Thyroid gland (tissue), 4 donors: ENCODE data around the gene FAN1. TPM values are rescaled to one million over a fixed set of nuclear protein-coding genes. Genes with fewer than 3 reads are reported as not detected.

ENCODE experiments used
- DNase-seq, 2 donors: peaks; one replicate each; pipeline ENCODE4 v3.0.0-alpha.2; 2019
- H3K27ac ChIP-seq, 3 donors: fragments of 200-600 bp; sonication (generic); 1 replicate in 2 of 3; 2 replicates in 1 of 3; pipeline ENCODE4 v1.5.1; 2016 to 2019; ENCODE audit warnings: mild to moderate bottlenecking in 1 of 3, moderate library complexity in 1 of 3
- H3K27me3 ChIP-seq: fragments of 200-600 bp; sonication (generic); one replicate; pipeline ENCODE4 v1.5.1; 2019
- H3K36me3 ChIP-seq, 2 donors: fragments of 200-600 bp; sonication (generic); one replicate each; pipeline ENCODE4 v1.5.1; 2016 to 2019
- H3K4me1 ChIP-seq, 2 donors: fragments of 200-600 bp; sonication (generic); one replicate each; pipeline ENCODE4 v1.5.1; 2017 to 2019
- H3K4me3 ChIP-seq, 3 donors: fragments of 200-600 bp; sonication (generic); replicated peaks in 1 of 3; 1 replicate in 2 of 3; 2 replicates in 1 of 3; pipeline ENCODE4 v1.5.1; 2016; ENCODE audit warnings: mild to moderate bottlenecking in 1 of 3
- H3K9me3 ChIP-seq: fragments of 200-600 bp; sonication (generic); one replicate; pipeline ENCODE4 v1.5.1; 2017
- CTCF ChIP-seq, 6 experiments: fragments of 200-600 bp in 3 of 6; fragments of 450-650 bp in 3 of 6; sonication (generic) in 3 of 6; IDR thresholded peaks; one replicate each; pipeline ENCODE4 v1.5.1; 2016 to 2019; ENCODE audit warnings: antibody characterized with exemption in 6 of 6, mild to moderate bottlenecking in 2 of 6, inconsistent platforms in 1 of 6, moderate library complexity in 1 of 6
- POLR2A ChIP-seq, 2 donors: fragments of 450-650 bp; IDR thresholded peaks; one replicate each; pipeline ENCODE4 v1.6.1; 2017; ENCODE audit warnings: antibody characterized with exemption in 2 of 2, mild to moderate bottlenecking in 2 of 2, moderate library complexity in 1 of 2
- WGBS, 2 donors: methylation state at CpG; one replicate each; pipeline ENCODE4 v1.1.5; 2017; 5-methylcytosine and 5-hydroxymethylcytosine counted together
- intact Hi-C: fragments of 100-400 bp; cut with DNase I; formaldehyde crosslinking; loops from one replicate; pipeline ENCODE4 v1.15.1; 2023
- total RNA-seq, 4 donors: library from RNA; depleted of rRNA; stranded (reverse); fragments of >200 nt; gene quantifications; one replicate each; pipeline ENCODE4 v1.2.3, GENCODE V29; 2016

Gene FAN1
- total RNA-seq = 10 to 100 TPM; 24.9 to 26.6 (median 25.9) TPM

GRCh38 chr15:30903497-30904187 lies at the start of gene FAN1:
Gene FAN1 (plus strand): TSS chr15:30903915. CDS start chr15:30904664, 749 bp downstream.
- 1% methylated on average over 24 to 34 of the region's 65 CpGs for WGBS, 2 donors
- intact Hi-C loops = loop anchor here (10.0 kb wide), 1 partner anchor 91 kb away; the partner anchor contains the start of gene MTMR10
- no peaks in the 10 kb centered on the region for H3K9me3 ChIP-seq
- no peaks in the 10 kb centered on the region for H3K27me3 ChIP-seq
- H3K27ac ChIP-seq = peak within 1 kb of the TSS; percentile 46 to 70 (median 67)
- peaks cover 8 to 19% of the 10 kb centered on the region in 2 donors for H3K4me1 ChIP-seq
- peak within 1 kb of the TSS; percentile 28 to 83 (median 77) for H3K4me3 ChIP-seq
- peak; percentile 88 to 92 for DNase-seq
- TF ChIP-seq POLR2A (IDR thresholded peaks at IDR 0.05) (peak; percentile 60 to 88), CTCF (IDR thresholded peaks at IDR 0.05) (peak in 1 of 6 experiments; percentile 21)
- no peaks in the 10 kb centered on the region for H3K36me3 ChIP-seq

GRCh38 chr15:30859091-30859874 lies 44.4 kb upstream of the FAN1 start:
- H3K9me3 ChIP-seq = no peaks in the 10 kb centered on the region
- 29 to 34% methylated on average over 7 of the region's 7 CpGs for WGBS, 2 donors
- no peaks in the 10 kb centered on the region for H3K27me3 ChIP-seq

DNA sequence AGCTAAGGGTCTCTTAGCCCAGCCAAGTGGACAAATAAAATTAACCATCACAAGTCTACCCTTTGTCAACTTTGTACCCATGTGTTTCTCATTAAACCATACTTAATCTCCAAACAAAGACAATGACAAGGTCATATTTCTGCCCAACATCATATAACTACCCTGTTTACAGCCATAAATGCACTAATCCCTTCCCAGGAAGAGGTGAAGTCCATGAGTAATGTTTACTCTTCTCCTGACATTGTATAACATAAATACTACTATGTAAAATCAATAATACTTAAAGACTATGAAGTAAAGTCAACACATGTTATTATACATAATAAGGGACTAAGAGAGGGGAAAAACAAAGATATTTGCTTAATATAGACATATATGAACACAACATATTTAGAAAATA lies 38.5 kb upstream of the FAN1 start:
- Histone ChIP-seq H3K27me3 (no peaks in the 10 kb centered on the region), H3K36me3 (no peaks in the 10 kb centered on the region), H3K9me3 (no peaks in the 10 kb centered on the region), H3K4me3 (no peak overlapping the region), H3K4me1 (no peaks in the 10 kb centered on the region), H3K27ac (no peak overlapping the region)
- intact Hi-C loops = no loop called here
- DNase-seq = no peak
- no peak for TF ChIP-seq POLR2A (IDR thresholded peaks at IDR 0.05)
- TF ChIP-seq CTCF (IDR thresholded peaks at IDR 0.05) = no peak

More at GRCh38 chr15:30859091-30859874, 44.4 kb upstream of the FAN1 start:
- Histone ChIP-seq H3K27ac (no peak overlapping the region), H3K4me1 (no peaks in the 10 kb centered on the region), H3K36me3 (no peaks in the 10 kb centered on the region), H3K4me3 (no peak overlapping the region)
- DNase-seq = no peak
- intact Hi-C loops = no loop called here
- TF ChIP-seq CTCF (IDR thresholded peaks at IDR 0.05) (peak in 3 of 6 experiments; percentile 12 to 73 (median 41)), POLR2A (IDR thresholded peaks at IDR 0.05) (no peak)

DNA sequence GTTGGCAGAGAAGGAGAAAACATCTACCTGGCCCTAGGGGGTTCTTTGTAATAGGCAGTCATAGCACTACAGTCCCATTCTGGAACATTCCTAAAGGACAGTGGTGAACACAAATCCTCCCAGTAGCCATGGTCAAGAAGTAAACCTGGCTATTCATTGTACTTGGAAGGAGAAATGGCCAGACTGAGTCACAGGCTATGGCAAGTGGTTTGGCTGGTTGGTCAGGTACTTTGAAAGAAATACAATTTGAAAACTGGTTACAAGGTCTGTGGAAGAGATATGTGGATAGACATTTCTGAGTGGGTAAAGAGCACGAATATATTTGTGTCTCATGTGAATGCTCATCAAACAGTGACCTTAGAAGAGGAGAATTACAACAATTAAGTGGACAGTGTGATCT lies 33.0 kb upstream of the FAN1 start:
- Histone ChIP-seq H3K36me3 (no peaks in the 10 kb centered on the region), H3K27ac (no peak overlapping the region), H3K27me3 (no peaks in the 10 kb centered on the region), H3K4me3 (no peak overlapping the region), H3K4me1 (no peaks in the 10 kb centered on the region), H3K9me3 (no peaks in the 10 kb centered on the region)
- no peak for DNase-seq
- WGBS, 2 donors = 66 to 93% methylated on average over 1 of the region's 1 CpG
- intact Hi-C loops = no loop called here
- TF ChIP-seq POLR2A (IDR thresholded peaks at IDR 0.05) (no peak), CTCF (IDR thresholded peaks at IDR 0.05) (no peak)

DNA sequence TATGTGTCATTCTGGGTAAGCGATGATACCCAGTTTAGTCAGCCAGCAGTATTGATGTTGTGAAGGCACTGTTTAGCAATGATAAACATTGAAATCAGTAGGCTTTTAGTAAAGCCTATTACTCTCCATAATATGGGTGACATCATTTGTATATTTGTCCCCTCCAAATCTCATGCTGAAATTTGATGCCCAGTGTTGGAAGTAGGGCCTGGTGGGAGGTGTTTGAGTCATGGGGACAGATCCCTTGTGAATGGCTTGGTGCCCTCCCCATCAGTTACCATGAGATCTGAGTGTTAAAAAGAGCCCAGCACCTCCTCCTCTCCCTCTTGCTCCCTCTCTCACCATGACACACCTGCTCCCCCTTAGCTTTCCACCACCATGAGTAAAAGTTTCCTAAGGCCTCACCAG lies 31.4 kb upstream of the FAN1 start:
- TF ChIP-seq POLR2A (IDR thresholded peaks at IDR 0.05) (no peak), CTCF (IDR thresholded peaks at IDR 0.05) (no peak)
- Histone ChIP-seq H3K9me3 (no peaks in the 10 kb centered on the region), H3K36me3 (no peaks in the 10 kb centered on the region), H3K4me3 (no peak overlapping the region), H3K27ac (no peak overlapping the region), H3K27me3 (no peaks in the 10 kb centered on the region), H3K4me1 (no peaks in the 10 kb centered on the region)
- DNase-seq = no peak
- intact Hi-C loops = no loop called here
- 88 to 100% methylated on average over 1 of the region's 1 CpG for WGBS, 2 donors
